SK-N-SH (cell line): ENCODE data around the gene MUC2. TPM values are rescaled to one million over a fixed set of nuclear protein-coding genes. Genes with fewer than 3 reads are reported as not detected.

Source experiments
- CTCF ChIA-PET: fragments of 300-600, 350-600 bp; formaldehyde crosslinking; extraction: SDS; loops from one replicate; lab custom pipeline; 2021; lab: Yijun Ruan, JAX
- POLR2A ChIA-PET: fragments of 350-600 bp; sonication (Branson Sonifier 250); formaldehyde crosslinking; extraction: SDS; loops from one replicate; lab custom pipeline; 2020; ENCODE audit warnings: antibody characterized with exemption, inconsistent platforms; lab: Yijun Ruan, JAX
- DNase-seq: peaks from one replicate; pipeline ENCODE4 v3.0.0; 2012
- H2AFZ ChIP-seq: fragments of 200-600 bp; sonication (generic); 2 replicates; pipeline ENCODE4 v1.8.1; 2016; ENCODE audit warnings: antibody characterized with exemption, mild to moderate bottlenecking, low read depth
- H3F3A ChIP-seq: fragments of 200-600 bp; sonication (generic); replicated peaks from 2 replicates; pipeline ENCODE3; 2016; ENCODE audit warnings: antibody characterized with exemption, mild to moderate bottlenecking; ENCODE audit not compliant: insufficient read depth
- H3K27ac ChIP-seq, 2 experiments: fragments of 200-500 bp in 1 of 2; fragments of 200-600 bp in 1 of 2; sonication (Bioruptor generic) in 1 of 2; sonication (generic), shearing (Covaris generic) in 1 of 2; 2 replicates each; pipeline versions ENCODE4 v1.5.1 to v1.6.1; 2014 to 2016; ENCODE audit warnings: low read depth in 2 of 2, inconsistent platforms in 1 of 2, low read length in 1 of 2, mild to moderate bottlenecking in 1 of 2, mixed read lengths in 1 of 2
- H3K27me3 ChIP-seq: fragments of 200-600 bp; sonication (generic), shearing (Covaris generic); 2 replicates; pipeline ENCODE4 v1.6.1; 2016; ENCODE audit warnings: mixed run types; ENCODE audit not compliant: insufficient read depth
- H3K36me3 ChIP-seq, 2 experiments: fragments of 200-500 bp in 1 of 2; fragments of 200-600 bp in 1 of 2; sonication (Bioruptor generic) in 1 of 2; sonication (generic) in 1 of 2; replicated peaks in 1 of 2; 2 replicates each; pipeline versions ENCODE3 to v1.5.1; 2014 to 2016; ENCODE audit warnings: low read length in 1 of 2, mild to moderate bottlenecking in 1 of 2; ENCODE audit not compliant: insufficient read depth in 2 of 2, control insufficient read depth in 1 of 2
- H3K4me1 ChIP-seq, 2 experiments: fragments of 200-500 bp in 1 of 2; fragments of 200-600 bp in 1 of 2; sonication (Bioruptor generic) in 1 of 2; sonication (generic), shearing (Covaris generic) in 1 of 2; 2 replicates each; pipeline versions ENCODE4 v1.5.1 to v1.6.1; 2014 to 2016; ENCODE audit warnings: low read depth in 1 of 2, low read length in 1 of 2, mixed run types in 1 of 2; ENCODE audit not compliant: insufficient read depth in 2 of 2, control insufficient read depth in 1 of 2
- H3K4me2 ChIP-seq: fragments of 200-600 bp; sonication (generic), shearing (Covaris generic); 2 replicates; pipeline ENCODE4 v1.6.1; 2017; ENCODE audit warnings: mixed run types
- H3K4me3 ChIP-seq, 2 experiments: fragments of 200-500 bp in 1 of 2; fragments of 200-600 bp in 1 of 2; sonication (Bioruptor generic) in 1 of 2; sonication (generic), shearing (Covaris generic) in 1 of 2; 2 replicates each; pipeline versions ENCODE4 v1.5.1 to v1.8.1; 2014 to 2016; ENCODE audit warnings: low read depth in 2 of 2, inconsistent platforms in 1 of 2, low read length in 1 of 2, mild to moderate bottlenecking in 1 of 2, mixed read lengths in 1 of 2, moderate library complexity in 1 of 2
- H3K79me2 ChIP-seq: fragments of 200-600 bp; sonication (generic); 2 replicates; pipeline ENCODE4 v1.8.1; 2017; ENCODE audit warnings: mild to moderate bottlenecking; ENCODE audit not compliant: insufficient read depth
- H3K9ac ChIP-seq: fragments of 200-600 bp; sonication (generic); 2 replicates; pipeline ENCODE4 v1.6.1; 2017; ENCODE audit warnings: mixed run types
- H3K9me2 ChIP-seq: fragments of 200-600 bp; sonication (generic); 2 replicates; pipeline ENCODE4 v1.6.1; 2017; ENCODE audit warnings: mixed run types
- H3K9me3 ChIP-seq: fragments of 200-600 bp; sonication (generic); 2 replicates; pipeline ENCODE4 v1.6.1; 2017; ENCODE audit warnings: mixed run types, mild to moderate bottlenecking, moderate library complexity
- H4K20me1 ChIP-seq: fragments of 200-600 bp; sonication (generic); 2 replicates; pipeline ENCODE4 v1.6.1; 2017; ENCODE audit warnings: mild to moderate bottlenecking, mixed run types; ENCODE audit not compliant: insufficient read depth
- CHD2 ChIP-seq: fragments of 150-350 bp; IDR thresholded peaks from 2 replicates; pipeline ENCODE4 v1.6.1; 2018; ENCODE audit warnings: low read length; ENCODE audit not compliant: partially characterized antibody
- EZH2phosphoT487 ChIP-seq: fragments of 200-600 bp; sonication (generic); IDR thresholded peaks from 2 replicates; pipeline ENCODE4 v1.6.1; 2017; ENCODE audit warnings: low read depth, mixed run types, mild to moderate bottlenecking, antibody characterized with exemption, moderate library complexity, borderline replicate concordance
- FOXJ3 ChIP-seq: sonication (generic); formaldehyde crosslinking; IDR thresholded peaks from 2 replicates; pipeline ENCODE4 v1.5.1; 2020; ENCODE audit warnings: mild to moderate bottlenecking, missing genetic modification reagents
- GATA2 ChIP-seq: sonication (generic); formaldehyde crosslinking; IDR thresholded peaks from 2 replicates; pipeline ENCODE4 v1.5.0; 2020; ENCODE audit warnings: mild to moderate bottlenecking, missing genetic modification reagents
- IRF3 ChIP-seq: fragments of 150-350 bp; IDR thresholded peaks from 2 replicates; pipeline ENCODE4 v1.6.1; 2016; ENCODE audit warnings: mild to moderate bottlenecking, low read depth, low read length
- JUND ChIP-seq: IDR thresholded peaks from 2 replicates; pipeline ENCODE4 v1.4.0; 2012
- MXI1 ChIP-seq: IDR thresholded peaks from 2 replicates; pipeline ENCODE4 v1.6.1; 2012; ENCODE audit warnings: mild to moderate bottlenecking, low read depth, low read length, improper control_type of control experiment
- NRF1 ChIP-seq: IDR thresholded peaks from 2 replicates; pipeline ENCODE4 v1.6.1; 2012; ENCODE audit warnings: low read depth, mild to moderate bottlenecking, low read length
- PBX3 ChIP-seq: IDR thresholded peaks from 2 replicates; pipeline ENCODE4; 2012
- POLR2AphosphoS5 ChIP-seq: IDR thresholded peaks from 2 replicates; pipeline ENCODE4 v1.6.1; 2012; ENCODE audit warnings: low read depth, low read length
- RAD21 ChIP-seq: IDR thresholded peaks from 2 replicates; pipeline ENCODE4 v1.6.1; 2012; ENCODE audit warnings: mild to moderate bottlenecking, low read length
- REST ChIP-seq: IDR thresholded peaks from 2 replicates; pipeline ENCODE4 v1.6.1; 2012; ENCODE audit warnings: mild to moderate bottlenecking, low read depth, low read length, moderate library complexity
- RFX5 ChIP-seq: IDR thresholded peaks from 2 replicates; pipeline ENCODE4 v1.6.1; 2012; ENCODE audit warnings: mild to moderate bottlenecking, improper control_type of control experiment, low read length
- SMC3 ChIP-seq: IDR thresholded peaks from 2 replicates; pipeline ENCODE4 v1.6.1; 2012; ENCODE audit warnings: low read depth, low read length, improper control_type of control experiment
- TCF12 ChIP-seq: IDR thresholded peaks from 2 replicates; pipeline ENCODE4 v1.4.0; 2012
- TEAD4 ChIP-seq: IDR thresholded peaks from 2 replicates; pipeline ENCODE4 v1.4.0; 2012; ENCODE audit warnings: mild to moderate bottlenecking, borderline replicate concordance; ENCODE audit not compliant: insufficient read depth
- WGBS: methylation state at CpG from one replicate; pipeline ENCODE4 v1.1.6; 2017; ENCODE audit warnings: low lambda C conversion rate; 5-methylcytosine and 5-hydroxymethylcytosine counted together
- polyA plus RNA-seq, 3 experiments: library from polyadenylated mRNA; depleted of rRNA; stranded (reverse); fragments of >200 nt; gene quantifications; 2 replicates each; pipeline ENCODE4 v1.2.3, GENCODE V29; 2012

The MUC2 gene
- polyA plus RNA-seq, 1 of the 3 experiments (the other 2 are of a cell fraction), result not detected

GRCh38 chr11:1119604-1120146 lies 45.0 kb downstream of the MUC2 start:
- Histone ChIP-seq H4K20me1 (no peaks in the 10 kb centered on the region), H3F3A (no peaks in the 10 kb centered on the region), H3K4me3 (no peak overlapping the region), H3K27me3 (no peaks in the 10 kb centered on the region), H3K4me1 (no peaks in the 10 kb centered on the region), H3K36me3 (no peaks in the 10 kb centered on the region), H2AFZ (no peak overlapping the region), H3K27ac (no peak overlapping the region), H3K9me3 (no peaks in the 10 kb centered on the region), H3K9ac (no peak overlapping the region), H3K4me2 (no peak overlapping the region), H3K79me2 (no peaks in the 10 kb centered on the region), H3K9me2 (no peaks in the 10 kb centered on the region)
- no peak for TF ChIP-seq SMC3
- ChIA-PET CTCF (no interaction called here), POLR2A (no interaction called here)
- DNase-seq, result peak; percentile 22
- 60% methylated on average over 1 of the region's 17 CpGs for WGBS

- peak; percentile 23 for DNase-seq
- POLR2A ChIA-PET, result no interaction called here
- Histone ChIP-seq H3K36me3 (no peaks in the 10 kb centered on the region), H2AFZ (no peak overlapping the region), H3K27me3 (no peaks in the 10 kb centered on the region), H3K4me2 (no peak overlapping the region), H3K4me1 (no peaks in the 10 kb centered on the region), H4K20me1 (no peaks in the 10 kb centered on the region), H3K27ac (no peak overlapping the region), H3F3A (no peaks in the 10 kb centered on the region), H3K9me2 (no peaks in the 10 kb centered on the region), H3K9ac (no peak overlapping the region), H3K9me3 (no peaks in the 10 kb centered on the region), H3K4me3 (no peak overlapping the region), H3K79me2 (no peaks in the 10 kb centered on the region)
- CTCF ChIA-PET, result no interaction called here
- TF ChIP-seq GATA2 (no peak), NRF1 (no peak), CHD2 (no peak), TCF12 (no peak), FOXJ3 (CRISPR knock-in tag) (no peak)
- WGBS, result 60% methylated on average over 3 of the region's 27 CpGs
Observed at GRCh38 chr11:1120532-1121330, 46.1 kb downstream of the MUC2 start.

GRCh38 chr11:1121331-1121812 lies 46.7 kb downstream of the MUC2 start:
- Histone ChIP-seq H4K20me1 (no peaks in the 10 kb centered on the region), H3K27me3 (no peaks in the 10 kb centered on the region), H3F3A (no peaks in the 10 kb centered on the region), H3K9me3 (no peaks in the 10 kb centered on the region), H3K79me2 (no peaks in the 10 kb centered on the region), H3K36me3 (no peaks in the 10 kb centered on the region), H3K27ac (no peak overlapping the region), H2AFZ (no peak overlapping the region), H3K4me1 (no peaks in the 10 kb centered on the region), H3K4me2 (no peak overlapping the region), H3K9ac (no peak overlapping the region), H3K9me2 (no peaks in the 10 kb centered on the region), H3K4me3 (no peak overlapping the region)
- ChIA-PET POLR2A (no interaction called here), CTCF (no interaction called here)
- no peak for DNase-seq
- no CpG with 5 or more reads among the region's 19 CpGs for WGBS
- no peak for TF ChIP-seq TEAD4
- no peak for TF ChIP-seq SMC3
- TF ChIP-seq EZH2phosphoT487, result no peak
- TF ChIP-seq IRF3, result no peak
- no peak for TF ChIP-seq RFX5
- no peak for TF ChIP-seq JUND
- TF ChIP-seq POLR2AphosphoS5, result no peak
- no peak for TF ChIP-seq RAD21
- no peak for TF ChIP-seq TCF12
- TF ChIP-seq REST, result no peak
- no peak for TF ChIP-seq PBX3
- TF ChIP-seq MXI1, result no peak
